Left renal pelvis (tissue), 4 donors: ENCODE data around the gene RBMX. TPM values are rescaled to one million over a fixed set of nuclear protein-coding genes. Genes with fewer than 3 reads are reported as not detected.
"Not testable (repeated sequence)": the region's sequence is repeated elsewhere in the genome, so short reads cannot be mapped to it uniquely, and the experiment has no call there.

Experiments used
- DNase-seq, 4 donors: peaks; one replicate each; pipeline ENCODE4 v3.0.0-alpha.2; 2013; ENCODE audit warnings: low read depth in 4 of 4, low spot score in 3 of 4
- polyA plus RNA-seq, 4 donors: library from polyadenylated mRNA; unstranded; fragments of 120-200 nt; gene quantifications; one replicate each; pipeline ENCODE4 v1.2.1, GENCODE V29; 2013; ENCODE audit not compliant: insufficient read length in 4 of 4

RBMX gene
- polyA plus RNA-seq, 4 donors = 397 to 446 (median 422) TPM

DNA sequence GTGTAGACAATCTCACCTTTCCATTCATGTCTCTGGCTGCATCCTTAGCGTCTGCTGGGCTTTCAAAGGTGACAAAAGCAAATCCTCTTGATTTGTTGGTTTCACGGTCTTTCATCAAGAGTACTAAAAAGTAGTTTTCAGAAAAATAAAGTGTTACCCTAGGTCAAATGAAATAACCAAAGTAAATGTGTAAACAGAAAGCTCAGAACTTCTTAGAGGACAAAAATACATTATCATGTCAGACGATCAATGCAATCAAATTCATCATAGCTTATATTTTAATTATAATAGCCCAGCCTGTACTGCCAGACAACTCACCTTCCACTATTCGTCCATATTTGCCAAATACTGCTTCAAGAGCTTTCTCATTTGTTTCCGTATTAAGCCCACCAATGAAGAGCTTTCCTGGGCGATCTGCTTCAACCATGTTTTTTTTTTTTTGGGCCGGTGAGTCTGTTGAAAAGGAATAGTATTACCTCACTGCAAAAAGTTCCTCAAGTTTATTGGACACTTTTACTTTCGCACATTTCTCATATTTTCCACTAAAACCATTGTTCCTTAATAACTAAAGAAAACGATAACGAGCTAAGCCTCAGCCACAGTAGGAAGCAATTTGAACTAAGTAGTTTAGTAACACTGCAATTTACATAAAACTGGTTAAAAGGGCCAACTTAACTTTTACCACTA is 1.4 kb downstream of the RBMX start:
- DNase-seq = no peak

DNA sequence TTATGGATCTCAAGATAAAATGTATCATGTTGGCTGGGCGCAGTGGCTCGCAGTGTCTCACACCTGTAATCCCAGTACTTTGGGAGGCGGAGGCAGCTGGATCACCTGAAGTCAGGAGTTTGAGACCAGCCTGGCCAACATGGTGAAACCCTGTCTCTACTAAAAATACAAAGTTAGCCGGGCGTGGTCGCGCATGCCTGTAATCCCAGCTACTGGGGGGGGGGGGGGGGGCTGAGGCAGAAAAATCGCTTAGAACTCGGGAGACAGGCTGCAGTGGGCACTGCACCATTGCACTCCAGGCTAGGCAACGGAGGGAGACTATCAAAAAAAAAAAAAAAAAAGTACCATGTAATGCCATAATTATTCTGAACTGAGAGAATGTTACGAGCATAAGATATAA is 2.1 kb downstream of the RBMX start:
- DNase-seq = no peak

- DNase-seq = not testable (repeated sequence)
Measured at GRCh38 chrX:136874114-136874513, 6.4 kb downstream of the RBMX start.

DNA sequence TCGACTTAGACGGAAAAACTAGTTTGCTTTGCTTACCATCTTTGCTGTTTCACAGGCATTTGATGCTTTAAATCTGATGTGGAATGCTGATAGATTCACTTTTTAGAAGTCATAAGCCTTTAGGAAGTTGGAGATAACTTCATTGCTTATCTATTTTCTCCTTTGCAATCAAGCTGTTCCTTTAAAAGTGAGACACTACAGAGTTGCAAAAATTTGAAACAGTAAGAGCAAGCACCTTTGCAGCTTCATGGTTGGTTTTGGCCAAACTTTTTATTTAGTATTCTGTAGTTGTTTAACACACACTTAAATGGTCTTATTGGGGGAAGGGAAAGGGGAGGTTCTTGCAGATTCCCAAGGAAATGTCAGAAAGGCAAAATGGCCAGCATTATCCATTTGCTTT is 7.3 kb downstream of the RBMX start:
- DNase-seq = not testable (repeated sequence)

DNA sequence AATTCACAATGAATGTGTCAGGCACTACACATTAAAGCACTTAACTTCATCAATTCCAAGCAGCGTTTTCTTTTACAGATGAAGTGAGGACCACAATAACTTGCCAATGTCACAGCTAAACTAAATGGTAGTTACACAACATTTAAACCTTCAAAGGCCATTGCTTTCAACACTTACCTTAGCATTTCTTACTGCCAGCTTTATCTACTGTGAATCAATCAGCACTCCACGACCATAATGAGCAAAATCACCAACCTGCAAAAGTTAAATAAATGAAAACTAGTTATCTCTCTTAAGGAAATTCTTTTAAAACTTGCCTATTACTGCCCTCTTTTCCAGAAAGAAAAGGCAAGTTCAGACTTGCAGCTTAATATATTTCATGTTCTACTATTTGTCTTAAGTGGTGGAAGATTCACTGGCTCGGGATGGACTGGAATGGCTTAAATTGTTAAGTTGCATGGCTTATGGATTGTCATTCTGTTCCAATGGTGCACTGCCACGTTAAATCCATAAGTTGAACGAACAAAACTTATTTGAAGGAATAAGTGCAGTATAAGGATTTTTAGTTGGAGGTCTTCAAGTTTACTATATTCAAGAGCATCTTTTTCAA is 8.3 kb downstream of the RBMX start:
- no peak for DNase-seq

GRCh38 chrX:136870064-136870463 is 10.5 kb downstream of the RBMX start:
- DNase-seq = no peak

DNA sequence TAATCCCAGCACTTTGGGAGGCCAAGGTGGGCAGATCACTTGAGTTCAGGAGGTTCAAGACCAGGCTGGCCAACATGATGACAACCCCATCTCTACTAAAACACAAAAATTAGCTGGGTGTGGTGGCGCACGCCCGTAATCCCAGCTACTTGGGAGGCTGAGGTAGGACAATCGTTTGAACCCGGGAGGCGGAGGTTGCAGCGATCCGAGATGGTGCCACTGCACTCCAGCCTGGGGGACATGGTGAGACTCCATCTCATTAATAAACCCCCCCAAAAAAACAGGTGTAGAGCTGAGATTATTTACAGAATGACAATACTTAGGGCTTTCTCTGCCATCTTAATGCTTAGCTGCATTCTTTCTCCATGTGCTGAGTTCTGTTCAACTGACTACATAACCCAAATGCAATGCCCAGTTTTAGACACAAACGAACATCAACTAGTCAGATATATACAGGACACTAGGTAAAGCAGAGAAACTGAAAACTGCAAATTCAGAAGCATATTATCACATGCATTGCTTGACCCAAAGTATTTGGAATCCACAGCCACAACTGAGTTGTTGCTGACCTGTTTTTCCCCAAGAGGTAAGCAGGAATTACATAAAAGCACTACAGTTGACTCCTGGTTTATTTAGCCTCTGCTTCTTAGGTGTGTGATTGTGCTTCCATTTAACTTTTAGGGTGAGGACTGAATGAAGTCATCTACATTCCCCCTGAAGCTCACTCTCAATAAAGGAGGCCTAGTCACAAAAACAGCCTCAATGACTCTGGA is 12.1 kb downstream of the RBMX start:
- DNase-seq = no peak

DNA sequence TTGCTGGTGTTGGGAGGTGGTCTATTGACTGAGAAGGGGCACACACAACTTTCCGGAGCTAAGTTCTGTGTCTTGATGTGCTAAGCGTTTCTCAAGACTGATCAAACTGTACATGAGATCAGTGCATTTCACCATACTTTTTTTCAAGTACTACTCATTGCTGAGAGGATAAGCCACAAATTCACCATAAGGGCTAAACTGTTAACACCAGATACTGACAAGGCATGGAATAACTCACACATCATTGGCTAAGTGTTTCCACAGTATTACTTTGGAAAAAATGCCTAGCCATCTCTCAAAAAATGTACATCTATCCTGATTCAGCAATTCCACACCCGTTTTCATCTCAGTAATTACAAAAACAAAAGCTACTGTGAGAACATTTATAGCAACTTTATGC is 13.0 kb downstream of the RBMX start:
- no peak for DNase-seq

DNA sequence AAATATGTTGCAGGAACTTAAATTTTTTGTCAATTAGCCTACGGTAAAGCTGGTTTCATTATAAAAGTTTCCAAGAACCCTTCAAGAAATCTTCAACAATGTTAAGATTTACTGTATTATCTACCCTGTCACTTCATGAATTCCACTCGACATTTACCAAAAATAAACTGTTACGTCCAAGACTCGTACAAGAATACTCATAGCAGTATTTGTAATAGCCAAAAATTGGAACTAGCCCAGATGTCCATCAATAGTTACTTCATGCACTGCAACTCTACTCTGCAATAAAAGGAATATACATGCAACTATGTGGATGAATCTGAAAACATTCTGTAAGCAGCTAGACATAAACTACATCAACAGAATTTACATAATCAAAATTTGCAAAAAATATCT is 13.4 kb downstream of the RBMX start:
- no peak for DNase-seq

- DNase-seq = no peak
Measured at GRCh38 chrX:136866337-136867095, 14.0 kb downstream of the RBMX start.

- DNase-seq = no peak
Measured at GRCh38 chrX:136865270-136866158, 15.0 kb downstream of the RBMX start.

- no peak for DNase-seq
Measured at GRCh38 chrX:136863826-136864225, 16.7 kb downstream of the RBMX start.

DNA sequence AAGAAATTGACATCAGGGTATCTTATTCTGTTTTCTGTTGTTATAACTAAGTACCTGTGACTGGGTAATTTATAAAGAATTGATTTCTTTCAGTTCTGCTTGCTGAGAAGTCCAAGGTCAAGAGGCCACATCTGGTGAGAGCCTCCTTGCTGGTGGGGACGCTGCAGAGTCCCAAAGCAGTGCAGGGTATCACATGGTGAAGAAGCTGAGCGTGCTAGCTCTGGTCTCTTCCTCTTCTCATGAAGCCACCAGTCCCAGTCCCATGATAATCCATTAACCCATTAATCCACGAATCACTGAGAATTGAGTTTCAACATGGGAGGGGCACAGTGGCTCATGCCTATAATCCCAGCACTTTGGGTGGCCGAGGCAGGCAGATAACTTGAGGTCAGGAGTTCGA is 18.0 kb downstream of the RBMX start:
- DNase-seq = no peak

GRCh38 chrX:136861877-136862276 is 18.6 kb downstream of the RBMX start:
- DNase-seq = no peak

- no peak for DNase-seq
Measured at GRCh38 chrX:136858007-136858756, 22.3 kb downstream of the RBMX start.

GRCh38 chrX:136856551-136856950 is 24.0 kb downstream of the RBMX start:
- DNase-seq = no peak

DNA sequence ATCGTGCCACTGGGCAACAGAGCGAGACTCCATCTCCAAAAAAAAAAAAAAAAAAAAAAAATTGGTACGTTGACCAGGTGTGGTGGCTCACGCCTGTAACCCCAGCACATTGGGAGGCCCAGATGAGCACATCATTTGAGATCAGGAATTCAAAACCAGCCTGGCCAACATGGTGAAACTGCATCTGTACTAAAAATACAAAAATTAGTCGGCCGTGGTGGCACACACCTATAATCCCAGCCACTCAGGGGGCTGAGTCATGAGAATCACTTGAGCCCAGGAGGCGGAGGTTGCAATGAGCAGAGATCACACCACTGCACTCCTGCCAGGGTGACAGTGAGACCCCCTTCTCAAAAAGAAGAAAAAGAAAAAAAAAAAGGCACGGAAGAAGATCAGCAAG is 24.5 kb downstream of the RBMX start:
- no peak for DNase-seq

DNA sequence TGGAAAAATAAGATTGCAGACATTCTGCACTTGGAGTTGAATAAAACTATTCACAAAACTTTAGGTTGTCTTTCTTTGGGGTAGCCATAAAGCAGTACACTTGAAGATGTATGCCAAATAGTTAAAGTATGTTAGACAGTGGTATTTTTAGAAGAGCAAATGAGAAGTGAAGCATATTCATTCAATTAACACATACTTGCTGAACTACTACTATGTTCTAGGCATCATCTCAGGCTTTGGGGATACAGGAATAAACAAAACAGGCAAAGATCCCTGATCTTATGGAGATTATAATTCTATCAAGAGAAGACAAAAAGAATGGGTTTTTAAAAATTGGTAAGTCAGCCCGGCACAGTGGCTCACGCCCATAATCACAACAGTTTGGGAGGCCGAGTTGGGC is 29.0 kb downstream of the RBMX start:
- DNase-seq = no peak

DNA sequence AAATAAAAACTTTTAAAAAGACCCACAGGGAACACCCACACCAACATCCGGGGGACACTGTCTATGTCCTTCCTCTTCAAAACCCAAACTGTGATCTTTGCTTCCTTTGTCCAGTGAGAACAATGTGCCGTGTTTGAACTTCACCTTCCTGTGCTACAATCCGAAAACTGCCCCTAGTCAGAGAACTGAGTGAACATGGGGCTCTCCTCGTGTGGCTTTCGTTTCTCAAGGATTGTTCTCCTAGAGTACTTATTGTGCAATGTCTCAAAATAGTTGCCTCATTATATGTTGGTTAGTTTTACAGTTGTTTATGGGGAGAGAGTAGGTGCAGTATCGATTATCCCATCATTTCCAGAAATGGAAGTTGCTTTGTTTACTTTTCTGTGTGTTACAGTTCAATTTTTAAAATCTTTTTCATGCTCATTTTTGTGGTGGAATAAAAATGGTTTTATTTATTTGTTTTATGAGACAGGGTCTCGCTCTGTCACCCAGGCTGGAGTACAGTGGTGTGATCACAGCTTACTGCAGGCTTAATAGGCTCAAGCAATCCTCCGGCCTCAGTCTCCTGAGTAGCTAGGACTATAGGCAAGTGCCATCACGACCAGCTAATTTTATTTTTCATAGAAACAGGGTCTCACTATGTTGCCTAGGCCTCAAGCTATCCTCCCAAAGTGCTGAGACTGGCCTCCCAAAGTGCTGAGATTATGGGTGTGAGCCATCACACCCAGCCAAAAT is 29.9 kb downstream of the RBMX start:
- DNase-seq = no peak
